Brain microvascular endothelial cell (primary cell): ENCODE measurements around the gene CDPF1.

Experiments used
- DNase-seq: peaks from one replicate; pipeline ENCODE4 v3.0.0-alpha.2; 2020
- H3K27ac ChIP-seq: fragments of 250-450 bp; sonication (Bioruptor Pico); 2 replicates; pipeline ENCODE4 v1.5.1; 2020; ENCODE audit warnings: mild to moderate bottlenecking, moderate library complexity
- H3K27me3 ChIP-seq: fragments of 250-450 bp; sonication (Bioruptor Pico); replicated peaks from 2 replicates; pipeline ENCODE4 v1.5.1; 2020; ENCODE audit warnings: mild to moderate bottlenecking
- H3K36me3 ChIP-seq: fragments of 250-450 bp; sonication (Bioruptor Pico); replicated peaks from 2 replicates; pipeline ENCODE4 v1.5.1; 2020; ENCODE audit warnings: mild to moderate bottlenecking
- H3K4me3 ChIP-seq: 2 replicates; pipeline ENCODE4 v1.5.1; 2011; ENCODE audit warnings: low read depth, mild to moderate bottlenecking, control low read depth, low read length, moderate library complexity
- in situ Hi-C: cut with HindIII; loops from 2 replicates; pipeline ENCODE4 v1.10.0; 2017; ENCODE audit warnings: low sequenced_read_pairs, low pct_ligation_motif_present
- TF ChIP-seq, protein P1 (sequence below): IDR thresholded peaks from 2 replicates; pipeline ENCODE4 v1.5.1; 2011; ENCODE audit warnings: low read depth, mild to moderate bottlenecking, moderate library complexity, low read length, control low read depth, inconsistent platforms; ENCODE audit errors: missing control alignments

The CDPF1 gene

DNA sequence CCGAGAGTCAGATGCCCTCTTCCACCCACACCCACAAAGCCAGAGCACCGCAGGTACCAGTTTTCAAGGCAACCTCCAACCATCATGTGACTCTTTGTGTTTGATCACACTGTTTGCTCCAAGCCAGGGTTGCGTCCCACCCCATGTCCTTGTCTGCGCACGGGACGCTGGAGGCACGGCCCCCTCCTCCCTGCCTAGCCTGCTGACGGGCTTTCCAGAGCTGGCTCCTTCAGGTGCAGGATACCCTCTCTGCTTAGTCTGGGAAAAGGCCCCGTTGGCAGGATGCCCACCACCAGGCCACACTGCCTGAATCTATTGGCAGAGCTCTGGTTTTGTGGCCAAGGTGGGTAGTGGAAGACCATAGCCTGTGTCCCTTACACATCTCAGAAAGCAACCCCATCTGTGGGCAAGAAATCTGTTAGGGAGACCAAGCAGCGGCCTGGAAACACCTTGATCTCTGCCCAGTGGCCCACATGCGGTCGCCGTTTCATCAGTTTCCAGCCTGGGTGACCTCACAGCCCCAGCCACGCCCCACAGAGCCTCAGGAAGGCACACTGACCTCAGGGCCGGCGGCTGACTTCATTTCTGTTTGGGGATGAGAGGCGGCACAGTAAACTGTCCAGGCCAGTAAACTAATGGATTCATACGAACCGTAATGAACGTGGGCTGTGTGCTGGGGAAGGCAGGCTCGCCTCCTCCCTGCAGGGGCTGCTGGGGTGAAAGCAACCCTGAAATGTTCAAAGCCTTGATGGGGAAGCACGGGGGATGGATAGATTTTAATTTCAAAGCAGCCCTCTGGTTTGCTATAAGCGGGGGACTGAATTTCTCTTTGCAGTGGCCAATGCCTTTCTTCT lies 25.8 kb downstream of the CDPF1 start:
- TF ChIP-seq, protein P1, sequence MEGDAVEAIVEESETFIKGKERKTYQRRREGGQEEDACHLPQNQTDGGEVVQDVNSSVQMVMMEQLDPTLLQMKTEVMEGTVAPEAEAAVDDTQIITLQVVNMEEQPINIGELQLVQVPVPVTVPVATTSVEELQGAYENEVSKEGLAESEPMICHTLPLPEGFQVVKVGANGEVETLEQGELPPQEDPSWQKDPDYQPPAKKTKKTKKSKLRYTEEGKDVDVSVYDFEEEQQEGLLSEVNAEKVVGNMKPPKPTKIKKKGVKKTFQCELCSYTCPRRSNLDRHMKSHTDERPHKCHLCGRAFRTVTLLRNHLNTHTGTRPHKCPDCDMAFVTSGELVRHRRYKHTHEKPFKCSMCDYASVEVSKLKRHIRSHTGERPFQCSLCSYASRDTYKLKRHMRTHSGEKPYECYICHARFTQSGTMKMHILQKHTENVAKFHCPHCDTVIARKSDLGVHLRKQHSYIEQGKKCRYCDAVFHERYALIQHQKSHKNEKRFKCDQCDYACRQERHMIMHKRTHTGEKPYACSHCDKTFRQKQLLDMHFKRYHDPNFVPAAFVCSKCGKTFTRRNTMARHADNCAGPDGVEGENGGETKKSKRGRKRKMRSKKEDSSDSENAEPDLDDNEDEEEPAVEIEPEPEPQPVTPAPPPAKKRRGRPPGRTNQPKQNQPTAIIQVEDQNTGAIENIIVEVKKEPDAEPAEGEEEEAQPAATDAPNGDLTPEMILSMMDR: no peak
- no peaks in the 10 kb centered on the region for H3K27me3 ChIP-seq
- no peak overlapping the region for H3K27ac ChIP-seq

DNA sequence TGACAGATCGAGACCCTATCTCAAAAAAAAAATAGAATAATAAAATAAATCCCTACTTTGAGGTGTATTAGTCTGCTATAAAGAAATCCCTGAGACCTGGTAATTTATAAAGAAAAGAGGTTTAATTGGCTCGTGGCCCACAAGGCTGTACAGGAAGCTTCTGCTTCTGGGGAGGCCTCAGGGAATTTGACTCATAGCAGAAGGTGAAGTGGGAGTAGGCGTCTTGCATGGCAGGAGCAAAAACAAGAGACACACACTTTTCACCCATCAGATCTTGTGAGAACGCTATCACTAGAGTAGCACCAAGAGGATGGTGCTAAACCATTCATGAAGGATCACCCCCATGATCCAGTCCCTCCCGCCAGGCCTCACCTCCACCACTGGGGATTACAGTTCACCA lies 29.2 kb downstream of the CDPF1 start:
- in situ Hi-C loops: no loop called here
- Histone ChIP-seq H3K4me3 (no peak overlapping the region), H3K27me3 (no peaks in the 10 kb centered on the region), H3K27ac (no peak overlapping the region), H3K36me3 (no peaks in the 10 kb centered on the region)
- peak; percentile 1 for DNase-seq
- TF ChIP-seq, protein P1: no peak

More for the DNA sequence above, 25.8 kb downstream of the CDPF1 start:
- Histone ChIP-seq H3K36me3 (no peaks in the 10 kb centered on the region), H3K4me3 (no peak overlapping the region)
- in situ Hi-C loops: no loop called here
- DNase-seq: no peak

DNA sequence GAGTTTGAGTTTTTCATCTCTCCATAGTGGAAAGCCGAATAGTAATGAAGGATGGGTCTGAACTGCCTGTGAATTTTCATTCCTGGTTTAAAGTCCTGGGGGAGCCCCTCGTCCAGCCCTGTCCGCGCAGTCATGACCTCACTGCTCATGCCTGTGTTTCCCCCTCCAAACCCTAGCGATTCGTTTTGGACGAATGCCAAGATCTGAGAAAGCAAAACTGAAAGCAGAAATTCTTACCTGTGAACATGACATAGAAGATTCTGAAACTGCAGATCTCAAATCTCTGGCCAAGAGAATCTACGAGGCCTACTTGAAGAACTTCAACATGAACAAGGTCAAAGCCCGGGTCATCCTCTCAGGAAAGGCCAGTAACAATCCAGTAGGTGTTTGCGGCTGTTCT lies 30.5 kb downstream of the CDPF1 start:
- TF ChIP-seq, protein P1: no peak
- Histone ChIP-seq H3K27me3 (no peaks in the 10 kb centered on the region), H3K27ac (no peak overlapping the region), H3K4me3 (no peak overlapping the region), H3K36me3 (no peaks in the 10 kb centered on the region)
- in situ Hi-C loops: no loop called here
- no peak for DNase-seq

DNA sequence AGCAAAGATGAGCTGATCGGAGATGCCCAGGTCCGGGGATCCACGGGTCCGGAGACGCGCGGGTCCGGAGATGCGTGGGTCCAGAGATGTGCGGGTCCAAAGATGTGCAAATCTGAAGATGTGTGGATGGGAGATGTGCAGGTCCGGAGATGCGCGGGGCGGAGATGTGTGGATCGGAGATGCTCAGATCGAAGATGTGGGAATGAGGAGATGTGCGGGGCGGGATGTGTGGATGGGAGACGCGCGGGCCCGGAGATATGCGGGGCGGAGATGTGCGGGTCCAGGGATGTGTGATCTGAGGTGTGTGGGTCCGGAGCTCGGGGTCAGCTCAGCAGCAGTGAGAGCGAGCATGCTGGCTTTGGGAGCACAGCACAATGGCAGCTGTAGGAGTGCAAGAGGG lies 35.5 kb downstream of the CDPF1 start:
- no peak overlapping the region for H3K27ac ChIP-seq
- TF ChIP-seq, protein P1: no peak
- no peaks in the 10 kb centered on the region for H3K27me3 ChIP-seq
- H3K36me3 ChIP-seq: no peaks in the 10 kb centered on the region
- no peak for DNase-seq
- in situ Hi-C loops: no loop called here
- H3K4me3 ChIP-seq: no peak overlapping the region

DNA sequence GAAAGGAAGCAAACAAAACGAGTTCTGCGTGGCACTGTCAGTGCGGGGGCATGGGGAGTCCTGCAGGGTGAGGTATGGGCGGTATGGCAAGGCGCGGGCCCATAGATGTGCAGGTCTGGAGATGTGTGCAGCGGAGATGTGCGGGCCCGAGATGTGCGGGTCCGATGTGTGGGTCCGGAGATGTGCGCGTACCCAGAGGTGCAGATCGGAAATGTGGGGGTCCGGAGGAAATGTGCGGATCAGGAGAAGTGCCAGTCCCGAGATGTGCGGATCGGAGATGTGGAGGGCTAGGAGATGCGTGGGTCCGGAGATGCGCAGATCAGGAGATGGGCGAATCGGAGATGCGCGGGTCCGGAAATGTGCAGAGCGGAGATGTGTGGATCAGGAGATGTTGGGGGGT lies 35.9 kb downstream of the CDPF1 start:
- in situ Hi-C loops: no loop called here
- no peak for DNase-seq
- Histone ChIP-seq H3K27me3 (no peaks in the 10 kb centered on the region), H3K4me3 (no peak overlapping the region), H3K27ac (no peak overlapping the region), H3K36me3 (no peaks in the 10 kb centered on the region)
- TF ChIP-seq, protein P1: no peak

DNA sequence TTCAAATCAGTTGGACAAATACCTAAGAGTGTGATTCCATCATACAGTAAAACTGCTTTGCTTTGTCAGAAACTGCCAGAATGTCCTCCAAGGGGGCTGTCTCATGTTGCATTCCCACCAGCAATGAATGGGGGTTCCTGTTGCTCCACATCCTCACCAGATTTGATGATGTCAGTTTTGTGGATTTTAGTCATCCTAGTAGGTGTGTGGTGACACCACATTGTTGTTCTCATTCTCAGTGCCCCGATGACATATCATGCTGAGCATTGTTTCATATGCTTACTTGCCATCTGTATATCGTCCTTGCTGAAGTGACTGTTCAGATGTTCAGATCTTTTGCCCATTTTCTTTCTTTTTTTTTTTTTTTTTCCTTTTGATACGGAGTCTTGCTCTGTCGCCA lies 37.0 kb downstream of the CDPF1 start:
- TF ChIP-seq, protein P1: no peak
- in situ Hi-C loops: no loop called here
- Histone ChIP-seq H3K4me3 (no peak overlapping the region), H3K27ac (no peak overlapping the region), H3K27me3 (no peaks in the 10 kb centered on the region), H3K36me3 (no peaks in the 10 kb centered on the region)
- no peak for DNase-seq
